Measurements from ENCODE around the gene SDF4. TPM values are rescaled to one million over a fixed set of nuclear protein-coding genes. Genes with fewer than 3 reads are reported as not detected.

Gene SDF4
- total and polyA plus RNA-seq, 2 donors (not counting 1 experiment from before 2014, with no cell fraction given), result 100 to 143 TPM

DNA sequence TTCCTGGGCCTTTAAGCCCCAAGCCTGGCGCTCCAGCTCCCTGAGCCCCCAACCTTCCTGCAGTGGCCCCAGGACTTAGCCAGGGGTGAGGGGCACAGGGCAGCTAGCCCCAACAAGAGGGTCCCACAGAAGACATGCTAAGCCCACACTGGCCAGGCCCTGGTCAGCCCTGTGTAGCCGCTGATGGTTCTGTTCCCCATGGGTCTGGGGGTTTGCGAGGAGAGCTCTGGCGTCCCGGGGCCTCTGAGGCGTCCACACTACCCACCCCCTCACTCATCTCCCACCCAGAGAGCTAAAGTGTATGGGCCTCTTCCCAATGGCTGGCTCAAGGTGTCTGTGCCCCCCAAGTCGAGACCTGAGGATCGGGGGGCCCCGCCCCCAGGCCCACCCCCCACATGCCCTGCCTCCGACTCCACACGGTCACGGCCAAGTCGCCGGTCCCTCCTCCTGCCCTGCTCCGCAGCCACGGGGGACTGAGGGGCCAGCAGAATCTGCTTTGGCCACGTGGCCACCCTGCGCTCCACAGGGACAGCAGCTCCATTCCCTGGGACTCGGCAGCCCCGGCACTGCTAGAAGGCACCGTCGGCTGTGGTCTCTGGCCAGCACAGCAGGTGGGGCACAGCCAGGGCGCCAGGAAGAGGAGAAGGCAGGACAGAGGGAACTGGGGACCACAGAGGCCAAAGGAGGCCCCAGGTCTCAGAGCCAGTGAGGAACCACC lies 33.2 kb downstream of the SDF4 start:
- H3K27me3 Mint-ChIP-seq, result no peaks in the 10 kb centered on the region
- H3K27me3 ChIP-seq (replicated peaks in 1 of 4; ENCODE audit: control extremely low read depth in 1 of 4, control insufficient read depth in 3 of 4, insufficient read depth in 4 of 4, low read length in 3 of 4), result peaks cover 0 to 10% (median 5%) of the 10 kb centered on the region in 4 experiments
- H2AFZ ChIP-seq (ENCODE audit: insufficient read depth, low read depth, low read length, poor library complexity, severe bottlenecking), result no peak overlapping the region
- 98% methylated on average over 20 of the region's 23 CpGs for WGBS (ENCODE audit: insufficient coverage)
- H3K4me3 Mint-ChIP-seq, result no peak overlapping the region
- ChIA-PET POLR2A (no interaction called here), CTCF (interaction anchor here (0.6 to 0.8 kb wide), 2 partner anchors 10 to 94 kb away, joined by 3 read pairs; no protein-coding TSS in a partner anchor)
- no peaks in the 10 kb centered on the region for H4K20me1 ChIP-seq (ENCODE audit: control insufficient read depth, insufficient read depth, low read length, poor library complexity, severe bottlenecking)
- no peak overlapping the region for H3K27ac Mint-ChIP-seq
- no peaks in the 10 kb centered on the region for H3K79me2 ChIP-seq (ENCODE audit: control insufficient read depth, insufficient read depth, low read length)
- ATAC-seq (ENCODE audit: low read depth) (no peak), DNase-seq (peak; percentile 20)
- intact Hi-C loops (cut with micrococcal nuclease), result no loop called here
- H3K4me1 Mint-ChIP-seq, result peaks cover 8% of the 10 kb centered on the region
- peaks cover 1 to 17% (median 5%) of the 10 kb centered on the region in 3 donors for H3K9me3 ChIP-seq (ENCODE audit: control extremely low read depth in 1 of 3, control insufficient read depth in 2 of 3, insufficient read depth in 1 of 3, low read length in 2 of 3)
- no peak overlapping the region for H3K4me2 ChIP-seq (replicated peaks; ENCODE audit: low read depth, low read length, poor library complexity, severe bottlenecking)
- no peak overlapping the region for H3K27ac ChIP-seq (ENCODE audit: low read length in 2 of 2)
- H3K36me3 ChIP-seq (replicated peaks in 1 of 2; ENCODE audit: control extremely low read depth in 1 of 2, control insufficient read depth in 1 of 2, extremely low read depth in 1 of 2, insufficient read depth in 2 of 2, low read length in 1 of 2), result no peaks in the 10 kb centered on the region
- TF ChIP-seq EZH2 (IDR thresholded peaks at IDR 0.05; ENCODE audit: borderline replicate concordance, insufficient read depth, low read depth, low read length, poor library complexity, severe bottlenecking), result no peak
- TF ChIP-seq CTCF (IDR thresholded peaks at IDR 0.05), result no peak
- no peak overlapping the region for H3K4me3 ChIP-seq (ENCODE audit: control extremely low read depth in 1 of 5, extremely low read depth in 1 of 5, insufficient read depth in 1 of 5, low read depth in 2 of 5, low read length in 4 of 5)
- H3K9me3 Mint-ChIP-seq (ENCODE audit: insufficient read depth), result peaks cover 8% of the 10 kb centered on the region
- H3K4me1 ChIP-seq (ENCODE audit: control insufficient read depth in 2 of 2, insufficient read depth in 2 of 2, low read length in 2 of 2), result peaks cover 5 to 7% of the 10 kb centered on the region in 2 donors
- no peak overlapping the region for H3K9ac ChIP-seq (ENCODE audit: low read length)

All from B cell (primary cell).